WTC11 (cell line): Measurements from ENCODE around the gene ZNF584. TPM values are rescaled to one million over a fixed set of nuclear protein-coding genes. Genes with fewer than 3 reads are reported as not detected.

Experiments
- ATAC-seq: fragments of 200-7000 bp; cut with Tn5 transposase; 2 replicates; pipeline ENCODE4 v1.10.0; 2021; ENCODE audit warnings: mild to moderate bottlenecking, moderate library complexity
- Bru-seq: library from RNA; stranded (reverse); fragments of 400-500 nt; gene quantifications from one replicate; lab custom pipeline; 2021; lab: Mats Ljungman, UMichigan
- CTCF ChIA-PET: fragments of 300-600 bp; sonication (Branson Sonifier 250); formaldehyde crosslinking; loops from one replicate; lab custom pipeline; 2021; ENCODE audit warnings: antibody characterized with exemption; lab: Charles Lee
- POLR2A ChIA-PET: fragments of 350-600 bp; sonication (Branson Sonifier 250); formaldehyde crosslinking; loops from one replicate; lab custom pipeline; 2021; ENCODE audit warnings: antibody characterized with exemption; lab: Charles Lee
- DNase-seq: peaks from one replicate; pipeline ENCODE4 v3.0.0; 2021; ENCODE audit warnings: low spot score
- H3K27ac Mint-ChIP-seq: 2 replicates; pipeline ENCODE4 v1.8.0; 2021; ENCODE audit warnings: mixed read lengths
- H3K27me3 Mint-ChIP-seq: 2 replicates; pipeline ENCODE4 v1.8.0; 2021; ENCODE audit warnings: low read depth, mild to moderate bottlenecking, moderate library complexity, mixed read lengths
- H3K36me3 Mint-ChIP-seq: 2 replicates; pipeline ENCODE4 v1.8.0; 2021; ENCODE audit warnings: mixed read lengths
- H3K4me1 Mint-ChIP-seq: 2 replicates; pipeline ENCODE4 v1.8.0; 2022; ENCODE audit warnings: mixed read lengths
- H3K4me3 Mint-ChIP-seq: 2 replicates; pipeline ENCODE4 v1.8.0; 2021; ENCODE audit warnings: mild to moderate bottlenecking, moderate library complexity, mixed read lengths
- H3K9me3 Mint-ChIP-seq: 2 replicates; pipeline ENCODE4 v1.8.0; 2021; ENCODE audit warnings: mixed read lengths
- AR ChIP-seq: fragments of 250-450 bp; sonication (Bioruptor Pico); IDR thresholded peaks from 2 replicates; pipeline ENCODE4 v1.9.0; 2021; ENCODE audit warnings: mild to moderate bottlenecking
- ATF1 ChIP-seq: sonication (generic); formaldehyde crosslinking; IDR thresholded peaks from 2 replicates; pipeline ENCODE4 v1.8.1; 2023; ENCODE audit warnings: mild to moderate bottlenecking, moderate library complexity, missing genetic modification reagents
- CREB1 ChIP-seq: sonication (generic); formaldehyde crosslinking; IDR thresholded peaks from 2 replicates; pipeline ENCODE4 v1.8.0; 2023; ENCODE audit warnings: mild to moderate bottlenecking, missing genetic modification reagents
- E2F5 ChIP-seq: sonication (generic); formaldehyde crosslinking; IDR thresholded peaks from 2 replicates; pipeline ENCODE4 v1.8.1; 2022; ENCODE audit warnings: mild to moderate bottlenecking, moderate library complexity, missing genetic modification reagents
- FOXK1 ChIP-seq: sonication (generic); formaldehyde crosslinking; IDR thresholded peaks from 2 replicates; pipeline ENCODE4 v1.8.0; 2022; ENCODE audit warnings: mild to moderate bottlenecking, moderate library complexity, missing genetic modification reagents
- HMGA2 ChIP-seq: fragments of 250-450 bp; sonication (Bioruptor Pico); IDR thresholded peaks from 2 replicates; pipeline ENCODE4 v1.4.0; 2021; ENCODE audit warnings: mild to moderate bottlenecking, moderate library complexity
- IRF1 ChIP-seq: sonication (generic); formaldehyde crosslinking; IDR thresholded peaks from 2 replicates; pipeline ENCODE4 v1.8.0; 2023; ENCODE audit warnings: missing genetic modification reagents
- JAZF1 ChIP-seq: fragments of 250-450 bp; sonication (Bioruptor Pico); IDR thresholded peaks from 2 replicates; pipeline ENCODE4 v1.9.0; 2021; ENCODE audit warnings: moderate library complexity, mild to moderate bottlenecking, inconsistent platforms
- JUN ChIP-seq: sonication (generic); formaldehyde crosslinking; IDR thresholded peaks from 2 replicates; pipeline ENCODE4 v1.8.0; 2023; ENCODE audit warnings: mild to moderate bottlenecking, missing genetic modification reagents
- KAT7 ChIP-seq: sonication (generic); formaldehyde crosslinking; IDR thresholded peaks from 2 replicates; pipeline ENCODE4 v1.8.1; 2023; ENCODE audit warnings: missing genetic modification reagents, mild to moderate bottlenecking, borderline replicate concordance
- MAX ChIP-seq: sonication (generic); formaldehyde crosslinking; IDR thresholded peaks from 2 replicates; pipeline ENCODE4 v1.8.0; 2022; ENCODE audit warnings: mild to moderate bottlenecking, missing genetic modification reagents
- MLX ChIP-seq: sonication (generic); formaldehyde crosslinking; IDR thresholded peaks from 2 replicates; pipeline ENCODE4 v1.8.1; 2023; ENCODE audit warnings: mild to moderate bottlenecking, missing genetic modification reagents, moderate library complexity
- NFYB ChIP-seq: sonication (generic); formaldehyde crosslinking; conservative IDR thresholded peaks from 2 replicates; pipeline ENCODE4 v1.8.0; 2022; ENCODE audit warnings: low read depth, missing genetic modification reagents
- PREB ChIP-seq: sonication (generic); formaldehyde crosslinking; IDR thresholded peaks from 2 replicates; pipeline ENCODE4 v1.8.1; 2022; ENCODE audit warnings: mild to moderate bottlenecking, missing genetic modification reagents, moderate library complexity, borderline replicate concordance
- SMAD4 ChIP-seq: sonication (generic); formaldehyde crosslinking; IDR thresholded peaks from 2 replicates; pipeline ENCODE4 v1.8.0; 2022; ENCODE audit warnings: mild to moderate bottlenecking, missing genetic modification reagents
- TCF7 ChIP-seq: sonication (generic); formaldehyde crosslinking; IDR thresholded peaks from 2 replicates; pipeline ENCODE4 v1.8.0; 2022; ENCODE audit warnings: mild to moderate bottlenecking, low read depth, missing genetic modification reagents, moderate library complexity
- TEAD1 ChIP-seq: sonication (generic); formaldehyde crosslinking; IDR thresholded peaks from 2 replicates; pipeline ENCODE4 v1.8.0; 2022; ENCODE audit warnings: mild to moderate bottlenecking, missing genetic modification reagents
- TP53 ChIP-seq: sonication (generic); formaldehyde crosslinking; IDR thresholded peaks from 2 replicates; pipeline ENCODE4 v1.8.1; 2023; ENCODE audit warnings: mild to moderate bottlenecking, missing genetic modification reagents
- USF2 ChIP-seq: sonication (generic); formaldehyde crosslinking; IDR thresholded peaks from 2 replicates; pipeline ENCODE4 v1.8.1; 2023; ENCODE audit warnings: mild to moderate bottlenecking, missing genetic modification reagents, moderate library complexity
- ZNF232 ChIP-seq: sonication (generic); formaldehyde crosslinking; IDR thresholded peaks from 2 replicates; pipeline ENCODE4 v1.8.0; 2022; ENCODE audit warnings: mild to moderate bottlenecking, missing genetic modification reagents
- ZNF317 ChIP-seq: sonication (generic); formaldehyde crosslinking; IDR thresholded peaks from 2 replicates; pipeline ENCODE4 v1.8.1; 2023; ENCODE audit warnings: low read depth, mild to moderate bottlenecking, moderate library complexity, missing genetic modification reagents, borderline replicate concordance
- ZNF416 ChIP-seq: fragments of 250-450 bp; sonication (Bioruptor Pico); IDR thresholded peaks from 2 replicates; pipeline ENCODE4 v1.9.0; 2021; ENCODE audit warnings: mild to moderate bottlenecking, inconsistent platforms
- ZNF423 ChIP-seq: fragments of 250-450 bp; sonication (Bioruptor Pico); IDR thresholded peaks from 2 replicates; pipeline ENCODE4 v2.1.2; 2022; ENCODE audit warnings: mild to moderate bottlenecking, moderate library complexity
- ZNF425 ChIP-seq: fragments of 250-450 bp; sonication (Bioruptor Pico); conservative IDR thresholded peaks from 2 replicates; pipeline ENCODE4 v1.9.0; 2021; ENCODE audit warnings: mild to moderate bottlenecking
- ZNF671 ChIP-seq: fragments of 250-450 bp; sonication (Bioruptor Pico); IDR thresholded peaks from 2 replicates; pipeline ENCODE4 v1.8.0; 2021; ENCODE audit warnings: mild to moderate bottlenecking
- long read RNA-seq, 3 experiments: library from RNA in 1 of 3; library from capped mRNA in 1 of 3; library from polyadenylated mRNA in 1 of 3; unstranded in 2 of 3; stranded (forward) in 1 of 3; transcript quantifications; one replicate each; pipeline ENCODE4 v2.0.0, GENCODE V29; 2021
- total RNA-seq: library from RNA; stranded (reverse); gene quantifications from 3 replicates; pipeline ENCODE4 v1.2.3, GENCODE V29; 2021

The ZNF584 gene
- total RNA-seq (6.6 to 6.8 TPM (median 6.8 TPM) in 3 replicates), Bru-seq, nascent RNA (percentile 50 among the genes with signal in this experiment)
- long read RNA-seq, experiment 1, partial matches to known transcripts = 2 of 23 reads
- long read RNA-seq, experiment 1, other reads (novel, unspliced or antisense) = 15 of 23 reads
- long read RNA-seq, experiment 2, partial matches to known transcripts = 0 of 6 reads
- long read RNA-seq, experiment 2, other reads (novel, unspliced or antisense) = 4 of 6 reads
- long read RNA-seq, experiment 3, partial matches to known transcripts = 0 of 5 reads
- long read RNA-seq, experiment 3, other reads (novel, unspliced or antisense) = 3 of 5 reads

- H3K27ac Mint-ChIP-seq = peak within 1 kb of the TSS; percentile 93; the same call in 1 of the 2 replicates
- H3K9me3 Mint-ChIP-seq = no peaks in the 10 kb centered on the region
- DNase-seq (peak; percentile 98), ATAC-seq (peak; percentile 95)
- peaks cover 18% of the 10 kb centered on the region for H3K4me1 Mint-ChIP-seq
- H3K27me3 Mint-ChIP-seq = peaks cover 14% of the 10 kb centered on the region
- H3K36me3 Mint-ChIP-seq = peaks cover 4% of the 10 kb centered on the region
- ChIA-PET CTCF (interaction anchor here (0.6 to 1.0 kb wide), 6 partner anchors 14 to 460 kb away, joined by 3 to 7 read pairs (median 4); partner anchors contain the start of genes ZBTB45 and ZNF324B), POLR2A (interaction anchor here (0.5 to 1.0 kb wide), 3 partner anchors 11 to 82 kb away, joined by 3 to 7 read pairs (median 4); partner anchors contain the start of genes ZNF324B and ZSCAN22)
- peak within 1 kb of the TSS; percentile 91 for H3K4me3 Mint-ChIP-seq
- TF ChIP-seq SMAD4 (CRISPR knock-in tag) (0 out of 2 replicates have a peak, but pooled peaks have one; percentile 43), USF2 (CRISPR knock-in tag) (no peak; the same call in 1 of the 2 replicates), ZNF232 (peak; percentile 21; the same call in 1 of the 2 replicates), ZNF425 (no peak), HMGA2 (CRISPR knock-in tag) (no peak), JUN (CRISPR knock-in tag) (peak; percentile 59), ZNF416 (CRISPR knock-in tag) (peak; percentile 83; the same call in 1 of the 2 replicates), AR (no peak), NFYB (CRISPR knock-in tag) (peak; percentile 74), IRF1 (CRISPR knock-in tag) (no peak), TP53 (CRISPR knock-in tag) (no peak), MLX (CRISPR knock-in tag) (0 out of 2 replicates have a peak, but pooled peaks have one; percentile 32), ATF1 (CRISPR knock-in tag) (0 out of 2 replicates have a peak, but pooled peaks have one; percentile 21), CREB1 (CRISPR knock-in tag) (peak; percentile 33; the same call in 1 of the 2 replicates), TCF7 (CRISPR knock-in tag) (no peak), TEAD1 (CRISPR knock-in tag) (peak; percentile 79), MAX (CRISPR knock-in tag) (peak; percentile 67), E2F5 (CRISPR knock-in tag) (peak; percentile 77), ZNF671 (CRISPR knock-in tag) (no peak), FOXK1 (CRISPR knock-in tag) (peak; percentile 36; the same call in 1 of the 2 replicates), ZNF423 (CRISPR knock-in tag) (no peak), KAT7 (CRISPR knock-in tag) (0 out of 2 replicates have a peak, but pooled peaks have one; percentile 55), JAZF1 (CRISPR knock-in tag) (no peak), PREB (CRISPR knock-in tag) (peak; percentile 54; the same call in 1 of the 2 replicates), ZNF317 (0 out of 2 replicates have a peak, but pooled peaks have one; percentile 4)
Measured at GRCh38 chr19:58408152-58409009, at the start of gene ZNF584. TSS of gene ZNF584 (plus strand) at chr19:58408649. CDS start at chr19:58409148, 499 bp downstream.
